ENCODE results near the gene OR52J3. TPM values are rescaled to one million over a fixed set of nuclear protein-coding genes. Genes with fewer than 3 reads are reported as not detected.

OR52J3 gene
- total and polyA plus RNA-seq, 2 donors (not counting 3 experiments of a cell fraction or from before 2014, with no cell fraction given): not detected

Other genes starting within 250 kb of the OR52J3 start
- not detected in 2 replicates for gene OR52R1, start 242.1 kb upstream of the OR52J3 start, total RNA-seq
- gene OR52R1, start 242.1 kb upstream of the OR52J3 start, polyA plus RNA-seq: not detected in 2 replicates
- not detected in 2 replicates for gene OR51F2, start 225.2 kb upstream of the OR52J3 start, total RNA-seq
- gene OR51F2, start 225.2 kb upstream of the OR52J3 start, polyA plus RNA-seq: not detected in 2 replicates
- gene OR51S1, start 197.3 kb upstream of the OR52J3 start, total RNA-seq: not detected in 2 replicates
- not detected in 2 replicates for gene OR51S1, start 197.3 kb upstream of the OR52J3 start, polyA plus RNA-seq
- gene OR51T1, start 164.6 kb upstream of the OR52J3 start, total RNA-seq: not detected in 2 replicates
- not detected in 2 replicates for gene OR51T1, start 164.6 kb upstream of the OR52J3 start, polyA plus RNA-seq
- gene OR51A7, start 142.7 kb upstream of the OR52J3 start, total RNA-seq: not detected in 2 replicates
- gene OR51A7, start 142.7 kb upstream of the OR52J3 start, polyA plus RNA-seq: not detected in 2 replicates
- not detected in 2 replicates for gene OR51G2, start 127.2 kb upstream of the OR52J3 start, total RNA-seq
- not detected in 2 replicates for gene OR51G2, start 127.2 kb upstream of the OR52J3 start, polyA plus RNA-seq
- gene OR51G1, start 122.2 kb upstream of the OR52J3 start, total RNA-seq: not detected in 2 replicates
- gene OR51G1, start 122.2 kb upstream of the OR52J3 start, polyA plus RNA-seq: not detected in 2 replicates
- gene OR51A4, start 98.9 kb upstream of the OR52J3 start, total RNA-seq: not detected in 2 replicates
- not detected in 2 replicates for gene OR51A4, start 98.9 kb upstream of the OR52J3 start, polyA plus RNA-seq
- gene OR51A2, start 90.8 kb upstream of the OR52J3 start, total RNA-seq: not detected in 2 replicates
- gene OR51A2, start 90.8 kb upstream of the OR52J3 start, polyA plus RNA-seq: not detected in 2 replicates
- gene OR51L1, start 51.7 kb upstream of the OR52J3 start, total RNA-seq: not detected in 2 replicates
- gene OR51L1, start 51.7 kb upstream of the OR52J3 start, polyA plus RNA-seq: not detected in 2 replicates
- not detected in 2 replicates for gene OR52E2, start 13.1 kb downstream of the OR52J3 start, total RNA-seq
- gene OR52E2, start 13.1 kb downstream of the OR52J3 start, polyA plus RNA-seq: not detected in 2 replicates
- not detected in 2 replicates for gene OR52E1, start 23.0 kb downstream of the OR52J3 start, total RNA-seq
- gene OR52E1, start 23.0 kb downstream of the OR52J3 start, polyA plus RNA-seq: not detected in 2 replicates
- not detected in 2 replicates for gene OR52A5, start 91.8 kb downstream of the OR52J3 start, total RNA-seq
- gene OR52A5, start 91.8 kb downstream of the OR52J3 start, polyA plus RNA-seq: not detected in 2 replicates
- not detected in 2 replicates for gene OR52A1, start 108.2 kb downstream of the OR52J3 start, total RNA-seq
- not detected in 2 replicates for gene OR52A1, start 108.2 kb downstream of the OR52J3 start, polyA plus RNA-seq
- not detected in 2 replicates for gene OR51V1, start 154.2 kb downstream of the OR52J3 start, total RNA-seq
- not detected in 2 replicates for gene OR51V1, start 154.2 kb downstream of the OR52J3 start, polyA plus RNA-seq
- not detected in 2 replicates for gene HBB, start 180.5 kb downstream of the OR52J3 start, total RNA-seq
- not detected in 2 replicates for gene HBB, start 180.5 kb downstream of the OR52J3 start, polyA plus RNA-seq
- gene HBD, start 188.0 kb downstream of the OR52J3 start, total RNA-seq: not detected in 2 replicates
- gene HBD, start 188.0 kb downstream of the OR52J3 start, polyA plus RNA-seq: not detected in 2 replicates
- not detected in 2 replicates for gene HBG1, start 203.3 kb downstream of the OR52J3 start, total RNA-seq
- 0.72 TPM in 1 of 2 replicates, not detected in the other for gene HBG1, start 203.3 kb downstream of the OR52J3 start, polyA plus RNA-seq
- gene HBG2, start 208.3 kb downstream of the OR52J3 start, total RNA-seq: not detected in 2 replicates
- gene HBG2, start 208.3 kb downstream of the OR52J3 start, polyA plus RNA-seq: 1.2 TPM in 1 of 2 replicates, not detected in the other
- not detected in 2 replicates for gene HBE1, start 223.4 kb downstream of the OR52J3 start, total RNA-seq
- gene HBE1, start 223.4 kb downstream of the OR52J3 start, polyA plus RNA-seq: 0.32 and 0.37 TPM in 2 replicates